Measurements from ENCODE around the gene MAD2L1.

DNA sequence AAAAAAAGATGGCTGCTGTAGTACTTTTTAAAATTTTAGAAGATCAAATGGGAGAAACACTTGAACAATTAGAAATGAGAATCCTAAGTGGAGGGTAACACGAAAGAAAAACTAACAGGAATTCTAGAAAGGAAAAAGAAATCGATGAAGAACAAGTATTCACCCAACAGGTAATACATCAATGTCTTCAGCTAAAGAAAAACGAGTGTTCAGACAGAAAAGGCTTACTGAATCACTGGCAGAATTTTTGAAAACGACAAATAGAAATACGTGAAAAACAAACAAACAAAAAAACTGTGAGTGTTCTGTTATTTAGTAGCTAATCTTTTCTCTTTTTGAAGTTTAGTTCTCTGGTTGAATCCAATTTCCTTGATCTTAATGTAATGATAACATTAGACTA, 1.8 kb downstream of the MAD2L1 start:
- no peak for TF ChIP-seq POLR2AphosphoS5 (IDR thresholded peaks at IDR 0.05)
- TF ChIP-seq, protein P1, sequence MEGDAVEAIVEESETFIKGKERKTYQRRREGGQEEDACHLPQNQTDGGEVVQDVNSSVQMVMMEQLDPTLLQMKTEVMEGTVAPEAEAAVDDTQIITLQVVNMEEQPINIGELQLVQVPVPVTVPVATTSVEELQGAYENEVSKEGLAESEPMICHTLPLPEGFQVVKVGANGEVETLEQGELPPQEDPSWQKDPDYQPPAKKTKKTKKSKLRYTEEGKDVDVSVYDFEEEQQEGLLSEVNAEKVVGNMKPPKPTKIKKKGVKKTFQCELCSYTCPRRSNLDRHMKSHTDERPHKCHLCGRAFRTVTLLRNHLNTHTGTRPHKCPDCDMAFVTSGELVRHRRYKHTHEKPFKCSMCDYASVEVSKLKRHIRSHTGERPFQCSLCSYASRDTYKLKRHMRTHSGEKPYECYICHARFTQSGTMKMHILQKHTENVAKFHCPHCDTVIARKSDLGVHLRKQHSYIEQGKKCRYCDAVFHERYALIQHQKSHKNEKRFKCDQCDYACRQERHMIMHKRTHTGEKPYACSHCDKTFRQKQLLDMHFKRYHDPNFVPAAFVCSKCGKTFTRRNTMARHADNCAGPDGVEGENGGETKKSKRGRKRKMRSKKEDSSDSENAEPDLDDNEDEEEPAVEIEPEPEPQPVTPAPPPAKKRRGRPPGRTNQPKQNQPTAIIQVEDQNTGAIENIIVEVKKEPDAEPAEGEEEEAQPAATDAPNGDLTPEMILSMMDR (IDR thresholded peaks at IDR 0.05 in 8 of 11, conservative IDR thresholded peaks at IDR 0.05 in 3 of 11) = no peak
- TF ChIP-seq POLR2A (IDR thresholded peaks at IDR 0.05) = no peak

Data from spleen (tissue), 7 donors.